ENCODE data around the gene CT47A7.
"Not testable (repeated sequence)": the region's sequence is repeated elsewhere in the genome, so short reads cannot be mapped to it uniquely, and the experiment has no call there.

CT47A7 gene

GRCh38 chrX:120956500-120956899 lies at the start of gene CT47A7:
Gene CT47A7, minus strand, starts transcription at chrX:120956600. Its CDS starts 255 bp downstream, at chrX:120956345.
- H3K4me3 Mint-ChIP-seq; H3K9me3 Mint-ChIP-seq; DNase-seq; H3K4me1 Mint-ChIP-seq (ENCODE audit: low read depth); H3K27me3 Mint-ChIP-seq; H3K36me3 Mint-ChIP-seq (ENCODE audit: low read depth); H3K27ac Mint-ChIP-seq: not testable (repeated sequence)

GRCh38 chrX:121000589-121000988 lies 44.2 kb upstream of the CT47A7 start:
- Mint-ChIP-seq H3K4me1 (ENCODE audit: low read depth) (no peaks in the 10 kb centered on the region), H3K36me3 (ENCODE audit: low read depth) (no peaks in the 10 kb centered on the region), H3K4me3 (no peak overlapping the region), H3K27me3 (peaks cover 24% of the 10 kb centered on the region), H3K9me3 (no peaks in the 10 kb centered on the region), H3K27ac (no peak overlapping the region)
- no peak for DNase-seq

GRCh38 chrX:120999413-120999812 lies 43.0 kb upstream of the CT47A7 start:
- H3K4me1 Mint-ChIP-seq (ENCODE audit: low read depth): no peaks in the 10 kb centered on the region
- no peak overlapping the region for H3K4me3 Mint-ChIP-seq
- DNase-seq: no peak
- no peaks in the 10 kb centered on the region for H3K9me3 Mint-ChIP-seq
- H3K27ac Mint-ChIP-seq: no peak overlapping the region
- H3K27me3 Mint-ChIP-seq: peaks cover 31% of the 10 kb centered on the region
- no peaks in the 10 kb centered on the region for H3K36me3 Mint-ChIP-seq (ENCODE audit: low read depth)

GRCh38 chrX:120985660-120986059 lies 29.3 kb upstream of the CT47A7 start, which contains the start of gene CT47A1:
Gene CT47A1, minus strand, starts transcription at chrX:120985760. Its CDS starts 231 bp downstream, at chrX:120985529.
- DNase-seq; H3K36me3 Mint-ChIP-seq (ENCODE audit: low read depth); H3K4me1 Mint-ChIP-seq (ENCODE audit: low read depth); H3K27me3 Mint-ChIP-seq; H3K9me3 Mint-ChIP-seq; H3K27ac Mint-ChIP-seq; H3K4me3 Mint-ChIP-seq: not testable (repeated sequence)
